Measurements from ENCODE around the gene TMA7B.

Gene TMA7B

GRCh38 chr22:39954584-39955055 is 5.6 kb upstream of the TMA7B start:
- DNase-seq: no peak

GRCh38 chr22:39955675-39956074 is 4.5 kb upstream of the TMA7B start:
- DNase-seq: no peak

GRCh38 chr22:39956932-39957664 is 3.1 kb upstream of the TMA7B start:
- no peak for DNase-seq

GRCh38 chr22:39958009-39958711 is 2.0 kb upstream of the TMA7B start:
- no peak for DNase-seq

GRCh38 chr22:39958949-39959639 is 1.1 kb upstream of the TMA7B start:
- DNase-seq: no peak

GRCh38 chr22:39960791-39961746 is 872 bp downstream of the TMA7B start:
- DNase-seq: peak; percentile 82

- no peak for DNase-seq
Observed at GRCh38 chr22:39962071-39962470, 1.9 kb downstream of the TMA7B start.

- DNase-seq: no peak
Observed at GRCh38 chr22:39965748-39966147, 5.6 kb downstream of the TMA7B start.

- DNase-seq: no peak
Observed at GRCh38 chr22:39966470-39966869, 6.3 kb downstream of the TMA7B start.

GRCh38 chr22:39967103-39967829 is 7.1 kb downstream of the TMA7B start:
- no peak for DNase-seq

GRCh38 chr22:39967996-39968972 is 8.1 kb downstream of the TMA7B start:
- no peak for DNase-seq

GRCh38 chr22:39970742-39971141 is 10.5 kb downstream of the TMA7B start:
- no peak for DNase-seq

GRCh38 chr22:39972641-39973040 is 12.4 kb downstream of the TMA7B start:
- no peak for DNase-seq

- DNase-seq: no peak
Observed at GRCh38 chr22:39973656-39974055, 13.5 kb downstream of the TMA7B start.

GRCh38 chr22:39974065-39974464 is 13.9 kb downstream of the TMA7B start:
- no peak for DNase-seq

- DNase-seq: no peak
Observed at GRCh38 chr22:39979048-39979447, 18.9 kb downstream of the TMA7B start.

GRCh38 chr22:39979458-39979857 is 19.3 kb downstream of the TMA7B start:
- no peak for DNase-seq

GRCh38 chr22:39980596-39980995 is 20.4 kb downstream of the TMA7B start:
- no peak for DNase-seq

GRCh38 chr22:39983346-39983745 is 23.1 kb downstream of the TMA7B start:
- no peak for DNase-seq

- DNase-seq: no peak
Observed at GRCh38 chr22:39984006-39984405, 23.8 kb downstream of the TMA7B start.

- no peak for DNase-seq
Observed at GRCh38 chr22:39984746-39985145, 24.5 kb downstream of the TMA7B start.

Data from activated CD8-positive, alpha-beta memory T cell treated with anti-CD3 and anti-CD28 coated beads for 24 hours (primary cell).